ENCODE results near the gene MAGI2.
"Not testable (repeated sequence)": the region's sequence is repeated elsewhere in the genome, so short reads cannot be mapped to it uniquely, and the experiment has no call there.

Gene MAGI2

DNA sequence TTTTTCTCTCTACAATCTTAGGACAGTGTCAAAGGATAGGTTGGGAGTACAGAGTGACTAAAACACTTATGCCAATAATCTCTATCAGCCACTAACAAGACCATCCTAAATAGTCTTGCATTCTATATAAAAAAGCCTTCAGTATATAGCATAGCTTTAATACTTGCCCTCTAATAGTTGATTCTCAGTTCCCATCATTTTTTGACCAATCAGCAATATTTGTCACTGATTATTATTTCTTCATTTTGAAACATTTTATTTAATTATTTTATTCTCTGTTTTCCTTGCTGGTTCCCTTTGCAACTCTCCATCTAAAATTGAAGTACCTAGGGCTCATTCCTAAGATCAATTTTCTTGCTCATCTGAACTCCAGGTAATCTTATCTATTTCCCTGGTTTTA, 470.0 kb downstream of the MAGI2 start:
- Histone ChIP-seq H3K4ac (ENCODE audit: low read length) (no peak overlapping the region), H4K91ac (ENCODE audit: low read depth, low read length, poor library complexity) (no peak overlapping the region), H3K4me3 (ENCODE audit: low read length in 2 of 2) (no peak overlapping the region), H2BK5ac (ENCODE audit: low read length) (no peak overlapping the region), H2AFZ (ENCODE audit: low read length) (no peak overlapping the region), H3K36me3 (replicated peaks in 1 of 2; ENCODE audit: control insufficient read depth in 2 of 2, insufficient read depth in 2 of 2, low read length in 2 of 2) (no peaks in the 10 kb centered on the region), H3K9me3 (replicated peaks in 1 of 2; ENCODE audit: control insufficient read depth in 2 of 2, insufficient read depth in 1 of 2, low read depth in 1 of 2, low read length in 2 of 2) (no peaks in the 10 kb centered on the region), H3K79me1 (ENCODE audit: low read depth, low read length) (no peaks in the 10 kb centered on the region), H3K27ac (replicated peaks; ENCODE audit: low read length) (no peak overlapping the region), H3K27me3 (ENCODE audit: control insufficient read depth in 3 of 3, insufficient read depth in 3 of 3, low read depth in 1 of 3, low read length in 3 of 3) (no peaks in the 10 kb centered on the region), H2AK5ac (ENCODE audit: low read depth, low read length) (no peak overlapping the region), H2BK15ac (ENCODE audit: low read length) (no peak overlapping the region), H3K4me1 (ENCODE audit: control insufficient read depth in 2 of 2, insufficient read depth in 1 of 2, low read depth in 1 of 2, low read length in 2 of 2) (no peaks in the 10 kb centered on the region), H3K9ac (ENCODE audit: low read depth, low read length, poor library complexity) (no peak overlapping the region), H4K8ac (ENCODE audit: low read depth, low read length) (no peak overlapping the region), H3K18ac (ENCODE audit: low read length) (no peak overlapping the region), H2BK12ac (ENCODE audit: low read length) (no peak overlapping the region), H3K4me2 (ENCODE audit: insufficient read depth, low read length, poor library complexity, severe bottlenecking) (no peak overlapping the region), H2BK120ac (ENCODE audit: low read depth, low read length) (no peak overlapping the region), H3K14ac (ENCODE audit: low read length) (no peak overlapping the region), H3K23ac (ENCODE audit: low read depth, low read length, poor library complexity) (no peak overlapping the region)
- DNase-seq (ENCODE audit: low spot score): no peak

GRCh38 chr7:78970440-78970916, 483.0 kb downstream of the MAGI2 start:
- Histone ChIP-seq H3K4ac (ENCODE audit: low read length) (no peak overlapping the region), H2BK15ac (ENCODE audit: low read length) (no peak overlapping the region), H3K36me3 (replicated peaks in 1 of 2; ENCODE audit: control insufficient read depth in 2 of 2, insufficient read depth in 2 of 2, low read length in 2 of 2) (no peaks in the 10 kb centered on the region), H3K23ac (ENCODE audit: low read depth, low read length, poor library complexity) (no peak overlapping the region), H2AK5ac (ENCODE audit: low read depth, low read length) (no peak overlapping the region), H3K4me3 (ENCODE audit: low read length in 2 of 2) (no peak overlapping the region), H3K4me2 (ENCODE audit: insufficient read depth, low read length, poor library complexity, severe bottlenecking) (no peak overlapping the region), H3K18ac (ENCODE audit: low read length) (no peak overlapping the region), H3K9ac (ENCODE audit: low read depth, low read length, poor library complexity) (no peak overlapping the region), H2BK5ac (ENCODE audit: low read length) (no peak overlapping the region), H2AFZ (ENCODE audit: low read length) (no peak overlapping the region), H3K14ac (ENCODE audit: low read length) (no peak overlapping the region), H3K79me1 (ENCODE audit: low read depth, low read length) (no peaks in the 10 kb centered on the region), H2BK120ac (ENCODE audit: low read depth, low read length) (no peak overlapping the region), H2BK12ac (ENCODE audit: low read length) (no peak overlapping the region), H4K8ac (ENCODE audit: low read depth, low read length) (no peak overlapping the region), H3K27me3 (ENCODE audit: control insufficient read depth in 3 of 3, insufficient read depth in 3 of 3, low read depth in 1 of 3, low read length in 3 of 3) (no peaks in the 10 kb centered on the region), H4K91ac (ENCODE audit: low read depth, low read length, poor library complexity) (no peak overlapping the region), H3K9me3 (replicated peaks in 1 of 2; ENCODE audit: control insufficient read depth in 2 of 2, insufficient read depth in 1 of 2, low read depth in 1 of 2, low read length in 2 of 2) (no peaks in the 10 kb centered on the region), H3K27ac (replicated peaks; ENCODE audit: low read length) (no peak overlapping the region), H3K4me1 (ENCODE audit: control insufficient read depth in 2 of 2, insufficient read depth in 1 of 2, low read depth in 1 of 2, low read length in 2 of 2) (no peaks in the 10 kb centered on the region)
- peak; percentile 6 for DNase-seq (ENCODE audit: low spot score)

GRCh38 chr7:78968951-78969350, 484.5 kb downstream of the MAGI2 start:
- Histone ChIP-seq H3K14ac (ENCODE audit: low read length) (no peak overlapping the region), H2AFZ (ENCODE audit: low read length) (no peak overlapping the region), H2BK15ac (ENCODE audit: low read length) (no peak overlapping the region), H2BK120ac (ENCODE audit: low read depth, low read length) (no peak overlapping the region), H3K4ac (ENCODE audit: low read length) (no peak overlapping the region), H2BK5ac (ENCODE audit: low read length) (no peak overlapping the region), H3K4me1 (ENCODE audit: control insufficient read depth in 2 of 2, insufficient read depth in 1 of 2, low read depth in 1 of 2, low read length in 2 of 2) (no peaks in the 10 kb centered on the region), H3K79me1 (ENCODE audit: low read depth, low read length) (no peaks in the 10 kb centered on the region), H3K9me3 (replicated peaks in 1 of 2; ENCODE audit: control insufficient read depth in 2 of 2, insufficient read depth in 1 of 2, low read depth in 1 of 2, low read length in 2 of 2) (no peaks in the 10 kb centered on the region), H3K23ac (ENCODE audit: low read depth, low read length, poor library complexity) (no peak overlapping the region), H3K36me3 (replicated peaks in 1 of 2; ENCODE audit: control insufficient read depth in 2 of 2, insufficient read depth in 2 of 2, low read length in 2 of 2) (no peaks in the 10 kb centered on the region), H3K4me3 (ENCODE audit: low read length in 2 of 2) (no peak overlapping the region), H3K4me2 (ENCODE audit: insufficient read depth, low read length, poor library complexity, severe bottlenecking) (no peak overlapping the region), H3K27ac (replicated peaks; ENCODE audit: low read length) (no peak overlapping the region), H2AK5ac (ENCODE audit: low read depth, low read length) (no peak overlapping the region), H4K91ac (ENCODE audit: low read depth, low read length, poor library complexity) (no peak overlapping the region), H4K8ac (ENCODE audit: low read depth, low read length) (no peak overlapping the region), H2BK12ac (ENCODE audit: low read length) (no peak overlapping the region), H3K9ac (ENCODE audit: low read depth, low read length, poor library complexity) (no peak overlapping the region), H3K18ac (ENCODE audit: low read length) (no peak overlapping the region), H3K27me3 (ENCODE audit: control insufficient read depth in 3 of 3, insufficient read depth in 3 of 3, low read depth in 1 of 3, low read length in 3 of 3) (no peaks in the 10 kb centered on the region)
- WGBS, 2 donors (ENCODE audit: extremely low coverage in 2 of 2, insufficient read length in 2 of 2, insufficient replicate concordance in 1 of 2): no CpG with 5 or more reads among the region's 11 CpGs
- no peak for DNase-seq (ENCODE audit: low spot score)

GRCh38 chr7:78967561-78967960, 485.9 kb downstream of the MAGI2 start:
- not testable (repeated sequence) for H2BK120ac ChIP-seq (ENCODE audit: low read depth, low read length); H2AK5ac ChIP-seq (ENCODE audit: low read depth, low read length); H2AFZ ChIP-seq (ENCODE audit: low read length); H3K23ac ChIP-seq (ENCODE audit: low read depth, low read length, poor library complexity); H4K8ac ChIP-seq (ENCODE audit: low read depth, low read length); H3K14ac ChIP-seq (ENCODE audit: low read length); H3K27ac ChIP-seq (replicated peaks; ENCODE audit: low read length); H2BK12ac ChIP-seq (ENCODE audit: low read length); H3K9me3 ChIP-seq (replicated peaks in 1 of 2; ENCODE audit: control insufficient read depth in 2 of 2, insufficient read depth in 1 of 2, low read depth in 1 of 2, low read length in 2 of 2); H2BK5ac ChIP-seq (ENCODE audit: low read length); H3K27me3 ChIP-seq (ENCODE audit: control insufficient read depth in 3 of 3, insufficient read depth in 3 of 3, low read depth in 1 of 3, low read length in 3 of 3); H3K18ac ChIP-seq (ENCODE audit: low read length); H3K79me1 ChIP-seq (ENCODE audit: low read depth, low read length); DNase-seq (ENCODE audit: low spot score); H3K36me3 ChIP-seq (replicated peaks in 1 of 2; ENCODE audit: control insufficient read depth in 2 of 2, insufficient read depth in 2 of 2, low read length in 2 of 2); H3K4me2 ChIP-seq (ENCODE audit: insufficient read depth, low read length, poor library complexity, severe bottlenecking); H2BK15ac ChIP-seq (ENCODE audit: low read length); H3K4ac ChIP-seq (ENCODE audit: low read length); H3K4me1 ChIP-seq (ENCODE audit: control insufficient read depth in 2 of 2, insufficient read depth in 1 of 2, low read depth in 1 of 2, low read length in 2 of 2); H3K4me3 ChIP-seq (ENCODE audit: low read length in 2 of 2); H4K91ac ChIP-seq (ENCODE audit: low read depth, low read length, poor library complexity); H3K9ac ChIP-seq (ENCODE audit: low read depth, low read length, poor library complexity)
- WGBS, 2 donors (ENCODE audit: extremely low coverage in 2 of 2, insufficient read length in 2 of 2, insufficient replicate concordance in 1 of 2): no CpG with 5 or more reads among the region's 2 CpGs

Measured in neuronal stem cell (in vitro differentiated cells).